ENCODE results near the gene FGF22. TPM values are rescaled to one million over a fixed set of nuclear protein-coding genes. Genes with fewer than 3 reads are reported as not detected.

FGF22 gene
- total and polyA plus RNA-seq, 2 of the 8 experiments (the other 6 are each of a cell fraction or from before 2014, with no cell fraction given) = 0.44 to 1.7 TPM

- CTCF ChIA-PET (ENCODE audit: partially characterized antibody) = no interaction called here
- TF ChIP-seq BRCA1 (IDR thresholded peaks at IDR 0.05; ENCODE audit: low read depth, low read length) = no peak
- TF ChIP-seq YY1 (IDR thresholded peaks at IDR 0.05; ENCODE audit: low read depth, low read length) = no peak
- TF ChIP-seq CEBPB (IDR thresholded peaks at IDR 0.05; ENCODE audit: low read depth, low read length) = no peak
- 80% methylated on average over 13 of the region's 24 CpGs; no CpG with 5 or more reads in 1 of the 2 experiments for WGBS, 2 experiments (ENCODE audit: extremely low coverage in 1 of 2, insufficient coverage in 1 of 2, insufficient read length in 1 of 2, insufficient replicate concordance in 2 of 2, low coverage in 1 of 2, low lambda C conversion rate in 2 of 2, missing lambda C conversion rate in 1 of 2)
- Histone ChIP-seq H3K27ac (ENCODE audit: low read depth, low read length) (no peak overlapping the region), H3K4me1 (replicated peaks in 1 of 4; ENCODE audit: control insufficient read depth in 3 of 4, insufficient read depth in 4 of 4, low read length in 3 of 4) (no peaks in the 10 kb centered on the region), H2AK5ac (ENCODE audit: low read depth, low read length) (no peak overlapping the region), H2BK15ac (ENCODE audit: low read length) (no peak overlapping the region), H2AFZ (ENCODE audit: low read length) (no peak overlapping the region), H2BK120ac (replicated peaks; ENCODE audit: low read depth, low read length) (no peak overlapping the region), H3K18ac (ENCODE audit: extremely low read depth, low read length) (no peak overlapping the region), H4K5ac (ENCODE audit: insufficient read length, low read depth, low read length) (no peak overlapping the region), H3K79me2 (ENCODE audit: control insufficient read depth in 1 of 2, insufficient read depth in 2 of 2, low read length in 2 of 2) (peaks cover 14 to 48% of the 10 kb centered on the region in 2 experiments), H3K27me3 (replicated peaks in 1 of 4; ENCODE audit: control insufficient read depth in 3 of 4, extremely low read depth in 1 of 4, insufficient read depth in 3 of 4, low read length in 3 of 4) (no peaks in the 10 kb centered on the region), H4K20me1 (replicated peaks in 1 of 2; ENCODE audit: control insufficient read depth in 1 of 2, insufficient read depth in 2 of 2, low read length in 2 of 2) (peaks cover 29 to 34% of the 10 kb centered on the region in 2 experiments), H3K4me3 (ENCODE audit: extremely low read depth in 1 of 4, insufficient read depth in 2 of 4, low read depth in 3 of 4, low read length in 4 of 4) (no peak overlapping the region), H3K14ac (ENCODE audit: insufficient read length) (no peak overlapping the region), H3K9me3 (ENCODE audit: insufficient read depth in 2 of 2, low read depth in 1 of 2, low read length in 1 of 2) (no peaks in the 10 kb centered on the region), H3K9ac (replicated peaks in 1 of 4; ENCODE audit: extremely low read depth in 1 of 4, low read depth in 3 of 4, low read length in 3 of 4) (no peak overlapping the region), H2BK5ac (ENCODE audit: low read depth, low read length) (no peak overlapping the region), H3K36me3 (ENCODE audit: control insufficient read depth in 2 of 4, insufficient read depth in 4 of 4, low read length in 3 of 4) (peaks cover 2 to 54% (median 17%) of the 10 kb centered on the region in 4 experiments; a peak in 6 of 8 replicates), H2BK12ac (ENCODE audit: low read depth, low read length) (no peak overlapping the region), H3K23me2 (ENCODE audit: low read depth, low read length) (no peaks in the 10 kb centered on the region), H4K91ac (replicated peaks; ENCODE audit: insufficient read length, low read length) (no peak overlapping the region), H3K4ac (replicated peaks; ENCODE audit: insufficient read length, low read depth, low read length) (no peak overlapping the region), H3K79me1 (ENCODE audit: low read depth, low read length) (peaks cover 14% of the 10 kb centered on the region), H4K8ac (ENCODE audit: extremely low read depth, insufficient read depth, low read length) (peak overlapping the region; percentile 62; the same call in 1 of the 2 replicates), H3K4me2 (ENCODE audit: insufficient read depth in 1 of 2, low read depth in 2 of 2, low read length in 2 of 2) (no peak overlapping the region), H3K23ac (ENCODE audit: insufficient read length) (no peak overlapping the region), H3K56ac (replicated peaks; ENCODE audit: insufficient read length, low read depth, low read length) (no peak overlapping the region), H2BK20ac (ENCODE audit: low read length) (no peak overlapping the region)
- POLR2A ChIA-PET (ENCODE audit: partially characterized antibody) = interaction anchor here (1.3 kb wide), 1 partner anchor 28 kb away, joined by 3 read pairs; no protein-coding TSS in a partner anchor
- DNase-seq (ENCODE audit: low read depth in 1 of 2, low spot score in 2 of 2) (no peak), FAIRE-seq (no peak)
Observed at GRCh38 chr19:651991-652390, 12.3 kb downstream of the FGF22 start.
